ENCODE data around the gene PRSS22.

Gene PRSS22

DNA sequence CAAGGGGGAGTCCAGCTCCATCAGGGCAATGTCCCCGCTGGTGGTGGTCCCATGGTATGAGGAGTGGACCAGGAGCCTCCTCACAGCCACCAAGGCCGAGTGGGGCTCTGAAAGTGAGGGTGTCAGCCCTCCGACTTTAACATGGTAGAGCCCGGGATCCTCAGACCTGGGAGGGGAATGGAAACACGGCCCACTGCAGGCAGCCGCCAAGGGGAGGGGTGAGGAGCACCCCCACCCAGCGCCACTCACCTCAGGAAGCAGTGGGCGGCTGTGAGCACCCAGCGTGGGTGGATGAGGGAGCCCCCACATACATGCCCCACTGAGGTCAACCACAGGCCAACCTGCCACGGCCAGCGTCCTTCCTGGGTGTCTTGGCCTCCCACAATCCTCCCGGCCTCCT is 17.1 kb downstream of the PRSS22 start:
- TF ChIP-seq SUZ12 (IDR thresholded peaks at IDR 0.05; ENCODE audit: extremely low read depth, insufficient read depth, insufficient read length) (no peak), ZNF274 (IDR thresholded peaks at IDR 0.05; ENCODE audit: low read depth, low read length) (no peak), YY1 (IDR thresholded peaks at IDR 0.05; ENCODE audit: insufficient read depth, insufficient read length) (no peak)

DNA sequence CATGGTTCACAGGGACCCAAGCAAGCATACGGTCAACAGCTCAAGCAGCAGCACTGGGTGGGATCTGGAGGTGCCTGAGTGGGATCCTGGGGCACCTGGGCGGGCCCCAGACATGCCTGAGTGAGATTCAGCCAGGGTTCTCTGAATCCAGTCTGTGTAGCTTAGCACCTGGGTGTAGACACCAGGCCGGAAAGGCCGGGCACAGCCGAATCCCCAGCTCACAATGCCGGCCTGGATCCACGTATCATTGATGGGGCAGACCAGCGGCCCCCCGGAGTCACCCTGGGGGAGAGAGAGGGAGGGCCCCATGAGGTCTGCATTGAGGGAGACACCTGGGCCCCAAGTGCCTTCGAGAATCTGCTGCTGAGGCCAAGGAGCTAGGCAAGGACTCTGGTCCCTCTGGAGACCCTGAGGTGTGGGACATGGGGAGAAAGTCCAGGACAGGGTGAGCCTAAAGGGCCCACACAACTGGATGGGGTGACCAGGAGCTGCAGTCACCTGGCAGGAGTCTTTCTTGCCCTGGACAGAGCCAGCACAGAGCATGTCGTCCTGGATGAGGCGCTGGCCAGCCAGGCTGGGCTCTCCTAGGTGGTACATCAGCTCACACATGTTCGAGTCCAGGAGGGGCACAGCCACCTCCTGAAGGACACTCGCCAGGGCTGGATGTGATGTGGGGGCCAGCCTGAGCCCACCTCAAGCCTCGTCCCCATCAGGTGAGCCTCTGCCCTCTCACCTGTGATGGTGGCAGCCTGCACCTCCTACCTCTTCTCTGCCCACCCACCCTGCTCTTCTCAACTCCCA is 18.1 kb downstream of the PRSS22 start:
- no peaks in the 10 kb centered on the region for H3K27me3 ChIP-seq (ENCODE audit: insufficient read depth, insufficient read length)
- no peaks in the 10 kb centered on the region for H3K9me3 ChIP-seq (ENCODE audit: insufficient read depth, low read length)
- peaks cover 14% of the 10 kb centered on the region for H3K4me1 ChIP-seq (ENCODE audit: insufficient read depth, insufficient read length)
- DNase-seq (ENCODE audit: low read depth, low spot score): no peak
- TF ChIP-seq SUZ12 (IDR thresholded peaks at IDR 0.05; ENCODE audit: extremely low read depth, insufficient read depth, insufficient read length) (no peak), YY1 (IDR thresholded peaks at IDR 0.05; ENCODE audit: insufficient read depth, insufficient read length) (no peak), ZNF274 (IDR thresholded peaks at IDR 0.05; ENCODE audit: low read depth, low read length) (no peak)
- H3K36me3 ChIP-seq (ENCODE audit: insufficient read depth, insufficient read length, low read length): no peaks in the 10 kb centered on the region
- no peak overlapping the region for H3K4me3 ChIP-seq (ENCODE audit: insufficient read length, low read depth)
- no peak overlapping the region for H3K9ac ChIP-seq (ENCODE audit: insufficient read length, low read depth)

More for the DNA sequence above, 17.1 kb downstream of the PRSS22 start:
- no peak for DNase-seq (ENCODE audit: low read depth, low spot score)
- Histone ChIP-seq H3K9ac (ENCODE audit: insufficient read length, low read depth) (no peak overlapping the region), H3K4me1 (ENCODE audit: insufficient read depth, insufficient read length) (peaks cover 11% of the 10 kb centered on the region), H3K4me3 (ENCODE audit: insufficient read length, low read depth) (no peak overlapping the region), H3K36me3 (ENCODE audit: insufficient read depth, insufficient read length, low read length) (no peaks in the 10 kb centered on the region), H3K9me3 (ENCODE audit: insufficient read depth, low read length) (peaks cover 7% of the 10 kb centered on the region; the same call in 1 of the 2 replicates), H3K27me3 (ENCODE audit: insufficient read depth, insufficient read length) (no peaks in the 10 kb centered on the region)

DNA sequence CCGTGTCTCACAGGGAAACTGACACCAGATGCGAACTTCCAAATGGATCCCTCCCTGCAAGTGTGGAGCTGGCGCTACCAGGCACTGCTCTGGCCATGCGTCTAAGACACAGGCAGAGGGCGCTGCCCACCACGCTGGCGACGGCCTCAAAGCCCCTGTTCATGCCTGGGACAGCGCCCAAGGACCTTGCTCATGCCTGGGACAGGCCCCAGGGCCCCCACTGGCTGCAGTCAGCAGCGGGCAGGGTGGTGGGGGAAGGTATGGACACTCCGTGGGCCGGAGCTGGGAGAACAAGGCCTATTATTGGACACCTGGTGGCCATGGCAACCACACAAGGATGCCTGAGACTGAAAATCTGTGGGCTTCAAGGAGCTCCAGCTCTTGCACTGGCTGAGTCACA is 19.0 kb downstream of the PRSS22 start:
- H3K9ac ChIP-seq (ENCODE audit: insufficient read length, low read depth): no peak overlapping the region
- H3K4me1 ChIP-seq (ENCODE audit: insufficient read depth, insufficient read length): peaks cover 14% of the 10 kb centered on the region
- peak; percentile 32 for DNase-seq (ENCODE audit: low read depth, low spot score)
- H3K36me3 ChIP-seq (ENCODE audit: insufficient read depth, insufficient read length, low read length): no peaks in the 10 kb centered on the region
- no peaks in the 10 kb centered on the region for H3K27me3 ChIP-seq (ENCODE audit: insufficient read depth, insufficient read length)
- TF ChIP-seq ZNF274 (IDR thresholded peaks at IDR 0.05; ENCODE audit: low read depth, low read length) (no peak), SUZ12 (IDR thresholded peaks at IDR 0.05; ENCODE audit: extremely low read depth, insufficient read depth, insufficient read length) (no peak), YY1 (IDR thresholded peaks at IDR 0.05; ENCODE audit: insufficient read depth, insufficient read length) (no peak)
- no peak overlapping the region for H3K4me3 ChIP-seq (ENCODE audit: insufficient read length, low read depth)
- H3K9me3 ChIP-seq (ENCODE audit: insufficient read depth, low read length): no peaks in the 10 kb centered on the region

DNA sequence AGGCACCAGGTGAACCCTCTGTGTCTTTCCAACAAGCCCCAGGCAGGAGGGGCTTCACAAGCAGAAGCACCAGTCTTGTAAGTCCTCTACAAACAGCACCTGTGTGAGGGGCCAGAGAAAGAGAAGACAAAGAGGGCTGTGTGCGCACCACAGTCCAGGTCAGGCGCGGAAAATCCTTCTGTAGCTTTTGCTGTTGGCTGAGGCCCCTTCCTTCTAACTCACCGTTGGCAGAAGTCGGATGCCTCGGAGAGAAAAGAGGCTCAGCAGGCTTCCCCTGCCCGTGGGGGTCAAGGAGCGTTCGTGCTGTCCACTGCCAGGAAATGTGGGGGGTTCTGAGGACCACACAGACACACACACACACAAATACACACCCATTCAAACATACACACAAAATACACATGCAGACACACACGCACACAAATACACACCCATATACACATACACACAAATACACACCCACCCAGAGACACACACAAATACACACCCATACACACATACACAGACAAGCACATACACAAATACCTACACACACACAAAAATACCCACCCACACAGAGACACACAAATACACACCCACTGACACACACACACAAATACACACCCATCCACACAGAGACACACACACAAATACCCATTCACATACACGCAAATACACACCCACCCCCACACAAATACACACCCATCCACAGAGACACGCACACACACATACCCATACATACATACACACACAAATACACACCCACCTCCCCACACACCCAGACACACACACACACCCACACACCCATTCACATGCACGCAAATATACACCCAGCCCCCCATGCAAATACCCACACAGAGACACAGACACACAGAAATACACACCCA is 21.1 kb downstream of the PRSS22 start:
- Histone ChIP-seq H3K9ac (ENCODE audit: insufficient read length, low read depth) (peak overlapping the region; percentile 50), H3K4me1 (ENCODE audit: insufficient read depth, insufficient read length) (peaks cover 14% of the 10 kb centered on the region), H3K36me3 (ENCODE audit: insufficient read depth, insufficient read length, low read length) (no peaks in the 10 kb centered on the region), H3K4me3 (ENCODE audit: insufficient read length, low read depth) (no peak overlapping the region), H3K27me3 (ENCODE audit: insufficient read depth, insufficient read length) (no peaks in the 10 kb centered on the region), H3K9me3 (ENCODE audit: insufficient read depth, low read length) (no peaks in the 10 kb centered on the region)
- TF ChIP-seq ZNF274 (IDR thresholded peaks at IDR 0.05; ENCODE audit: low read depth, low read length): no peak
- TF ChIP-seq YY1 (IDR thresholded peaks at IDR 0.05; ENCODE audit: insufficient read depth, insufficient read length): no peak
- no peak for TF ChIP-seq SUZ12 (IDR thresholded peaks at IDR 0.05; ENCODE audit: extremely low read depth, insufficient read depth, insufficient read length)
- DNase-seq (ENCODE audit: low read depth, low spot score): no peak

DNA sequence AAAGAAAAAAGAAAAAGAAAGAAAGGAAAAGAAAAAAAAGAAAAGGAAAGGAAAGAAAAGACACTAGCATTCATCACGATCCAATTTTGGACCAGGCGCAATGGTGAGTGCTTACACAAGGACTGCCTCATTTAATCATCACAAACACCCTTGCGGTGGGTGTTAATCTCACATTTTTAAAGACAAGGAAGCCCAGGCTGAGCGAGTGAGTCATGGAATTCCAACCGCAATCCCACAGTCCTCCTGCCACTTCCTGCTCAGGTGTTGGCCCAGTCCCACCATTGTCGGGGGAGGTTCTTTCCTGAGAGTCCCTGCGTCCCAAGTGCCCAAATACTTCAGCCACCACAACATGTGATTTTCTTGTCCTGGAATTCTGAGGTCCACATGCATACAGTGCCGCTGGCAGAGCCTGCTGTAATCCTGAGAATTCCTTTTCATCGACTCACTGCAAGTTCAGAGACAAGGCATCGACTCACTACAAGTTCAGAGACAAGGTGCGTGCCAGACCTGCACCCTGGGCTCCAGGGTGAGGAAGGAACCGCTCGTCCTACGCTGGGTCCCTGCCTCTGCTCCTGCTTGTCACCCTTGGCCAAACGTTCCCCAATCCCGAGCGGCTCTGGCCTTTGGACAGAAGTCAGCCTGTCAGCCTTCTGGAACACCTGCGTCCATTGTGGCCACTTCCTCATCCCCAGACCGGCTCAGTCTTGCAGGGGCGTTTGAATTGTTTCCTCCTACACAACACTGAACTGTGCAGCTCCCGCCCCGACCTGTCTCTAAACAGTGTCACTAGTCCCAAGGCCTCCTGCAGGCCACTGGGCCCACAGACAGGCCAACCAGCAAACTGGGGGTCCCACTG is 22.1 kb downstream of the PRSS22 start:
- H3K9me3 ChIP-seq (ENCODE audit: insufficient read depth, low read length): no peaks in the 10 kb centered on the region
- DNase-seq (ENCODE audit: low read depth, low spot score): peak; percentile 87
- H3K27me3 ChIP-seq (ENCODE audit: insufficient read depth, insufficient read length): no peaks in the 10 kb centered on the region
- H3K4me3 ChIP-seq (ENCODE audit: insufficient read length, low read depth): no peak overlapping the region
- H3K4me1 ChIP-seq (ENCODE audit: insufficient read depth, insufficient read length): peaks cover 14% of the 10 kb centered on the region
- no peak for TF ChIP-seq SUZ12 (IDR thresholded peaks at IDR 0.05; ENCODE audit: extremely low read depth, insufficient read depth, insufficient read length)
- TF ChIP-seq ZNF274 (IDR thresholded peaks at IDR 0.05; ENCODE audit: low read depth, low read length): no peak
- TF ChIP-seq YY1 (IDR thresholded peaks at IDR 0.05; ENCODE audit: insufficient read depth, insufficient read length): no peak
- no peaks in the 10 kb centered on the region for H3K36me3 ChIP-seq (ENCODE audit: insufficient read depth, insufficient read length, low read length)
- H3K9ac ChIP-seq (ENCODE audit: insufficient read length, low read depth): peak overlapping the region; percentile 50

DNA sequence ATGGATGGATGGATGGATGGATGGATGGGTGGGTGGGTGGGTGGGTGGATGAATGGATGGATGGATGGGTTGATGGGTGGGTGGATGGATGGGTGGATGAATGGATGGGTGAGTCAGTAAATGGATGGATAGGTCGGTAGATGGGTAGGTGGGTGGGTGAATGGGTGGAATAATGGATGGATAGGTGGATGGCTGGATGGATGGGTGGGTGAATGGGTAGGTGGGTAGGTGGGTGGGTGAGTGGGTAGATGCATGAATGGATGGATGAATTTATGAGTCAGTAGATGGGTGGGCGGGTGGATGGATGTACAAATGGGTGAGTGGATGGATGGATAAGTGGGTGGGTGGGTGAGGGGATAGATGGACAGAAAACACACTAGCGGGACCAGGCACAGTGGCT is 23.0 kb downstream of the PRSS22 start:
- no peak overlapping the region for H3K9ac ChIP-seq (ENCODE audit: insufficient read length, low read depth)
- no peak for DNase-seq (ENCODE audit: low read depth, low spot score)
- no peaks in the 10 kb centered on the region for H3K9me3 ChIP-seq (ENCODE audit: insufficient read depth, low read length)
- no peak for TF ChIP-seq YY1 (IDR thresholded peaks at IDR 0.05; ENCODE audit: insufficient read depth, insufficient read length)
- TF ChIP-seq ZNF274 (IDR thresholded peaks at IDR 0.05; ENCODE audit: low read depth, low read length): no peak
- no peak for TF ChIP-seq SUZ12 (IDR thresholded peaks at IDR 0.05; ENCODE audit: extremely low read depth, insufficient read depth, insufficient read length)
- no peak overlapping the region for H3K4me3 ChIP-seq (ENCODE audit: insufficient read length, low read depth)
- H3K36me3 ChIP-seq (ENCODE audit: insufficient read depth, insufficient read length, low read length): no peaks in the 10 kb centered on the region
- H3K4me1 ChIP-seq (ENCODE audit: insufficient read depth, insufficient read length): peaks cover 17% of the 10 kb centered on the region
- H3K27me3 ChIP-seq (ENCODE audit: insufficient read depth, insufficient read length): no peaks in the 10 kb centered on the region
